Panc1 (cell line): ENCODE data around the gene SAYSD1. TPM values are rescaled to one million over a fixed set of nuclear protein-coding genes. Genes with fewer than 3 reads are reported as not detected.

Experiments used
- ATAC-seq: fragments of 200-7000 bp; cut with Tn5 transposase; 2 replicates; pipeline ENCODE4 v1.9.1; 2020; ENCODE audit warnings: mild to moderate bottlenecking, moderate library complexity
- BruUV-seq: library from RNA; stranded (reverse); fragments of 400-500 nt; replicated peaks from 2 replicates; lab custom pipeline; 2021; lab: Mats Ljungman, UMichigan
- CTCF ChIA-PET: fragments of 300-600 bp; sonication (Branson Sonifier 250); formaldehyde crosslinking; loops from one replicate; lab custom pipeline; 2022; ENCODE audit warnings: antibody characterized with exemption; lab: Charles Lee
- POLR2A ChIA-PET: fragments of 300-600 bp; sonication (Branson Sonifier 250); formaldehyde crosslinking; loops from one replicate; lab custom pipeline; 2022; ENCODE audit warnings: antibody characterized with exemption; lab: Charles Lee
- DNase-seq: peaks from one replicate; pipeline ENCODE4 v3.0.0-alpha.2; 2010; ENCODE audit warnings: low read depth, low spot score
- H3K27ac ChIP-seq: 2 replicates; pipeline ENCODE4 v1.5.1; 2011; ENCODE audit warnings: mild to moderate bottlenecking, low read length, inconsistent platforms
- H3K27me3 ChIP-seq: fragments of 200-500 bp; sonication (Bioruptor generic); 2 replicates; pipeline ENCODE4 v1.6.0; 2014; ENCODE audit warnings: low read length, inconsistent platforms; ENCODE audit not compliant: control insufficient read depth, insufficient read depth
- H3K36me3 ChIP-seq: fragments of 200-500 bp; sonication (Bioruptor generic); 2 replicates; pipeline ENCODE4 v1.5.1; 2014; ENCODE audit warnings: inconsistent platforms, mild to moderate bottlenecking, low read length, moderate library complexity; ENCODE audit not compliant: control insufficient read depth, insufficient read depth
- H3K4me1 ChIP-seq: 2 replicates; pipeline ENCODE4 v1.5.1; 2011; ENCODE audit warnings: inconsistent platforms, mild to moderate bottlenecking, low read length, moderate library complexity; ENCODE audit not compliant: control insufficient read depth, insufficient read depth
- H3K4me3 ChIP-seq, 2 experiments: 2 replicates each; pipeline ENCODE4 v1.5.1; 2011 to 2012; ENCODE audit warnings: low read depth in 2 of 2, low read length in 2 of 2, mild to moderate bottlenecking in 2 of 2, inconsistent platforms in 1 of 2, moderate library complexity in 1 of 2
- H3K9me3 ChIP-seq: fragments of 200-500 bp; sonication (Bioruptor generic); 2 replicates; pipeline ENCODE4 v1.5.1; 2014; ENCODE audit warnings: low read depth, mild to moderate bottlenecking, inconsistent platforms, low read length, moderate library complexity; ENCODE audit not compliant: control insufficient read depth, insufficient read depth
- POLR2AphosphoS5 ChIP-seq: IDR thresholded peaks from 2 replicates; pipeline ENCODE4 v1.6.1; 2012; ENCODE audit warnings: mild to moderate bottlenecking, low read depth, low read length, moderate library complexity
- SIN3A ChIP-seq: IDR thresholded peaks from 2 replicates; pipeline ENCODE4 v1.6.1; 2012; ENCODE audit warnings: low read depth, mild to moderate bottlenecking, low read length, moderate library complexity, borderline replicate concordance; ENCODE audit not compliant: insufficient read depth
- TCF7L2 ChIP-seq: IDR thresholded peaks from 2 replicates; pipeline ENCODE4 v1.6.1; 2011; ENCODE audit warnings: mild to moderate bottlenecking, low read depth, low read length, inconsistent platforms
- in situ Hi-C: cut with HindIII; loops from 2 replicates; pipeline ENCODE4 v1.10.0; 2016; ENCODE audit warnings: low sequenced_read_pairs, low pct_unique_long_range_greater_than_20kb
- intact Hi-C: fragments of 100-400 bp; cut with micrococcal nuclease; formaldehyde crosslinking; loops from one replicate; pipeline ENCODE4 v1.10.0; 2022; ENCODE audit not compliant: unreplicated experiment
- total RNA-seq: library from RNA; stranded (reverse); gene quantifications from one replicate; pipeline ENCODE4 v1.2.1, GENCODE V29; 2021; ENCODE audit not compliant: unreplicated experiment
- TF ChIP-seq, protein P1 (sequence below): fragments of 450-650 bp; IDR thresholded peaks from 2 replicates; pipeline ENCODE4 v1.5.1; 2017; ENCODE audit warnings: mild to moderate bottlenecking
- TF ChIP-seq, protein P2 (sequence below), 2 experiments: IDR thresholded peaks; 2 replicates each; pipeline ENCODE4 v1.6.1; 2011 to 2012; ENCODE audit warnings: low read depth in 2 of 2, control low read depth in 1 of 2, low read length in 1 of 2, mild to moderate bottlenecking in 1 of 2, moderate library complexity in 1 of 2; ENCODE audit not compliant: insufficient read depth in 1 of 2

Gene SAYSD1
- total RNA-seq, 1 experiment from 2014 or later = 17.0 TPM

DNA sequence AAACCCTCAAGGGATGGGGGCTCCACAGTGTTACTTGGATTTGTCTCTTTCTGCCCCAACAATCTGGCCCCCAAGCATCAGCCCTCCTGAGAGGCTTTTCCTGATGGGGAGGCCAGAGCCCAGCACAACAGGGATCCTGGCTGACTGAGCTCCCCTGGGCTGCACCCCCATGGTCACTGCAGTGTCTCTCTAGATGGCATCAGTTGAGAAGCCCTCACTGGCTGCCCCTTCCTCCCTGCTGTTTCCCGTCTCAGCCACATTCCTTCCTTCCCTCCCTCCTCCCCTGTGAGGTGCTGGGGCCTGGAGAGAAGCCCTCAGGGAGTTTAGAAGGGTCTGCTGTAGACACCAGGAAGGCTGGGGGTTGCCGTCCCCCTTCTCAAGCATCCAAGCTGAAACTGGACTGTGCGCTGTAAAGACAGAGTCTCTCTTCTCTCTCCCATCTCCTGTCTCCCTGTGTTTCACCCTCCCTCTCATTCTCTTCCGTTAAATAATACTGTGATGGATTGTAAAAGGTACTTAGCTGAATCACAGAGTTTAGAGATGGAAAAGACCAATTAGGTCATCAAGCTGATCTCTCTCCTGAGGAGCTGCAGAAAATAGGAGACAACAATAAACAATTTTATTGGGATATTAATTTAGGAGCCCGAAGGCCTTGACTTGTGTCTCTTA lies 29.7 kb downstream of the SAYSD1 start:
- no peak overlapping the region for H3K27ac ChIP-seq
- no peak for ATAC-seq
- no peak for DNase-seq
- no TSS peak for BruUV-seq
- POLR2A ChIA-PET = no interaction called here
- CTCF ChIA-PET = interaction anchor here (0.7 kb wide), 1 partner anchor 17 kb away, joined by 3 read pairs; no protein-coding TSS in a partner anchor
- H3K4me3 ChIP-seq = no peak overlapping the region
- TF ChIP-seq SIN3A (no peak), TCF7L2 (no peak), POLR2AphosphoS5 (no peak)
- TF ChIP-seq, protein P1, sequence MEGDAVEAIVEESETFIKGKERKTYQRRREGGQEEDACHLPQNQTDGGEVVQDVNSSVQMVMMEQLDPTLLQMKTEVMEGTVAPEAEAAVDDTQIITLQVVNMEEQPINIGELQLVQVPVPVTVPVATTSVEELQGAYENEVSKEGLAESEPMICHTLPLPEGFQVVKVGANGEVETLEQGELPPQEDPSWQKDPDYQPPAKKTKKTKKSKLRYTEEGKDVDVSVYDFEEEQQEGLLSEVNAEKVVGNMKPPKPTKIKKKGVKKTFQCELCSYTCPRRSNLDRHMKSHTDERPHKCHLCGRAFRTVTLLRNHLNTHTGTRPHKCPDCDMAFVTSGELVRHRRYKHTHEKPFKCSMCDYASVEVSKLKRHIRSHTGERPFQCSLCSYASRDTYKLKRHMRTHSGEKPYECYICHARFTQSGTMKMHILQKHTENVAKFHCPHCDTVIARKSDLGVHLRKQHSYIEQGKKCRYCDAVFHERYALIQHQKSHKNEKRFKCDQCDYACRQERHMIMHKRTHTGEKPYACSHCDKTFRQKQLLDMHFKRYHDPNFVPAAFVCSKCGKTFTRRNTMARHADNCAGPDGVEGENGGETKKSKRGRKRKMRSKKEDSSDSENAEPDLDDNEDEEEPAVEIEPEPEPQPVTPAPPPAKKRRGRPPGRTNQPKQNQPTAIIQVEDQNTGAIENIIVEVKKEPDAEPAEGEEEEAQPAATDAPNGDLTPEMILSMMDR = no peak
- TF ChIP-seq, protein P2, sequence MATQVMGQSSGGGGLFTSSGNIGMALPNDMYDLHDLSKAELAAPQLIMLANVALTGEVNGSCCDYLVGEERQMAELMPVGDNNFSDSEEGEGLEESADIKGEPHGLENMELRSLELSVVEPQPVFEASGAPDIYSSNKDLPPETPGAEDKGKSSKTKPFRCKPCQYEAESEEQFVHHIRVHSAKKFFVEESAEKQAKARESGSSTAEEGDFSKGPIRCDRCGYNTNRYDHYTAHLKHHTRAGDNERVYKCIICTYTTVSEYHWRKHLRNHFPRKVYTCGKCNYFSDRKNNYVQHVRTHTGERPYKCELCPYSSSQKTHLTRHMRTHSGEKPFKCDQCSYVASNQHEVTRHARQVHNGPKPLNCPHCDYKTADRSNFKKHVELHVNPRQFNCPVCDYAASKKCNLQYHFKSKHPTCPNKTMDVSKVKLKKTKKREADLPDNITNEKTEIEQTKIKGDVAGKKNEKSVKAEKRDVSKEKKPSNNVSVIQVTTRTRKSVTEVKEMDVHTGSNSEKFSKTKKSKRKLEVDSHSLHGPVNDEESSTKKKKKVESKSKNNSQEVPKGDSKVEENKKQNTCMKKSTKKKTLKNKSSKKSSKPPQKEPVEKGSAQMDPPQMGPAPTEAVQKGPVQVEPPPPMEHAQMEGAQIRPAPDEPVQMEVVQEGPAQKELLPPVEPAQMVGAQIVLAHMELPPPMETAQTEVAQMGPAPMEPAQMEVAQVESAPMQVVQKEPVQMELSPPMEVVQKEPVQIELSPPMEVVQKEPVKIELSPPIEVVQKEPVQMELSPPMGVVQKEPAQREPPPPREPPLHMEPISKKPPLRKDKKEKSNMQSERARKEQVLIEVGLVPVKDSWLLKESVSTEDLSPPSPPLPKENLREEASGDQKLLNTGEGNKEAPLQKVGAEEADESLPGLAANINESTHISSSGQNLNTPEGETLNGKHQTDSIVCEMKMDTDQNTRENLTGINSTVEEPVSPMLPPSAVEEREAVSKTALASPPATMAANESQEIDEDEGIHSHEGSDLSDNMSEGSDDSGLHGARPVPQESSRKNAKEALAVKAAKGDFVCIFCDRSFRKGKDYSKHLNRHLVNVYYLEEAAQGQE (IDR thresholded peaks at IDR 0.05; ENCODE audit: insufficient read depth in 1 of 2, low read depth in 2 of 2, low read length in 1 of 2) = no peak
- no peaks in the 10 kb centered on the region for H3K9me3 ChIP-seq
- H3K36me3 ChIP-seq = no peaks in the 10 kb centered on the region
- intact Hi-C loops (no loop called here), in situ Hi-C loops (no loop called here)
- no peaks in the 10 kb centered on the region for H3K4me1 ChIP-seq
- H3K27me3 ChIP-seq = peaks cover 30% of the 10 kb centered on the region

DNA sequence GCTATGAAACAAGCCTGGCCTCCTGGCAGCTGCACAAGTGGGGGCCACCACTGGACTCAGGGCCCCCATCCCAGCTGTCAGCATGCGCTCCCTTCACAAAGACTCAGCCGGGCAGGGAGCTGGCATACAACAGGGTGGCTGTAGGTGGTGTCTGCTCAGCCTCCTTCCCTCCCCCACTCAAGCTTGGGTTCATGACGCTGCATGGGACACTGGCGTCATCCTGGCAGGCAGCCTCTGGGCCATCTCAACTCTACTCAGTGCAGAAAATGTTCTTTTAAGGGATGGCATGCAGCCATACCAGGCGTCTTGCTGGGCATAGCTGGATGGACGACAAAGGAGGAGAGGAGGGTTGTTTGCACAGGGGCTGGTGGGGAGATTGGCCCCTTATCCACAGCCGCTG lies 30.5 kb downstream of the SAYSD1 start:
- H3K4me1 ChIP-seq = no peaks in the 10 kb centered on the region
- no TSS peak for BruUV-seq
- POLR2A ChIA-PET = no interaction called here
- peaks cover 26% of the 10 kb centered on the region for H3K27me3 ChIP-seq
- no peaks in the 10 kb centered on the region for H3K9me3 ChIP-seq
- no peak overlapping the region for H3K4me3 ChIP-seq
- in situ Hi-C loops (no loop called here), intact Hi-C loops (no loop called here)
- TF ChIP-seq, protein P2 (IDR thresholded peaks at IDR 0.05; ENCODE audit: insufficient read depth in 1 of 2, low read depth in 2 of 2, low read length in 1 of 2) = no peak
- TF ChIP-seq, protein P1 = no peak
- TF ChIP-seq POLR2AphosphoS5 (no peak), TCF7L2 (no peak), SIN3A (no peak)
- no peak overlapping the region for H3K27ac ChIP-seq
- H3K36me3 ChIP-seq = no peaks in the 10 kb centered on the region
- ATAC-seq (no peak), DNase-seq (no peak)
- CTCF ChIA-PET = interaction anchor here (0.7 kb wide), 1 partner anchor 18 kb away, joined by 3 read pairs; no protein-coding TSS in a partner anchor
